ENCODE data around the gene PRKCA.
"Not testable (repeated sequence)": the region's sequence is repeated elsewhere in the genome, so short reads cannot be mapped to it uniquely, and the experiment has no call there.

The PRKCA gene

GRCh38 chr17:66355510-66355909 is 53.1 kb downstream of the PRKCA start:
- DNase-seq: no peak

DNA sequence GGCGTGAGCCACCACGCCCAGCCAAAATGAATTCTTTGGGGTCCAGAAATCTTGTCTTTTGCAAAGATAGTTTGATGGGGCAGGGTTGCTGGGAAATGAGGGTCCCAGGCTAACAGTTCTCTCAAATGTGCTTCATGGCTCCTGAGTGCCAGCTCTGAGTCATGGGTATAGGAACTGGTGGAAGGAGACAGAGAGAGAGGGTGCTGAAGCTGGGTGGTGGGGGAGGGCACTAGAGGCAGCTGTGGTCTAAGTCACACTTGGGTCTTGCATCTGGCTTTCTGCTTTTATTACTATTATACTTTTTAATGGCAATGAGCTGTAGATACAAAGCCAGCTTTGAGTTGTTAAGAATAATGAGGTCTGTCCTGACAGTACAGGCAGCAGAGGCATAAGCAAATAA is 54.6 kb downstream of the PRKCA start:
- DNase-seq: no peak

- DNase-seq: no peak
Observed at GRCh38 chr17:66359351-66359750, 56.9 kb downstream of the PRKCA start.

DNA sequence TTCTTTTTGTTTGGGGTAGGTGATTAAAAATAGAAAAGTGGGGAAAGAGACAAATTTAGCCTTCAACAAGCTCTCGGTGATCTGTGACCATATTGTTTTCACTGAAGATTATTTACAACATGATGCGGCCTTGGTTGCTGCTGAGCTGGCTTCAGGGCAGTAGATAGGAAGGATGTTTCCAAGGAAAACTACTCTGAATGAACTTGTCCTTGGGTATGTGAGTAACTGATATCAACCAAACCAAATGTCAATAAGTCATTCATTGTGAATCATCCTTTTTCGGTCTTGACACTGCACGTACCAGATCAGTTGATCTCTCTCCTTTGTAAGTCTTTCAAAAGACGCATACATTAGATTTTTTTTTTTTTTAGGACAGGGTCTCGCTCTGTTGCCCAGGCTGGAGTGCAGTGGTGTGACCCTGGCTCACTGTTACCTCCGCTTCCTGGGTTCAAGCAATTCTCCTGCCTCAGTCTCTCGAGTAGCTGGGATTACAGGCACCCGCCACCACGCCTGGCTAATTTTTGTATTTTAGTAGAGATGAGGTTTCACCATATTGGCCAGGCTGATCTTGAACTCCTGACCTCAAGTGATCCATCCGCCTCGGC is 58.6 kb downstream of the PRKCA start:
- DNase-seq: not testable (repeated sequence)

DNA sequence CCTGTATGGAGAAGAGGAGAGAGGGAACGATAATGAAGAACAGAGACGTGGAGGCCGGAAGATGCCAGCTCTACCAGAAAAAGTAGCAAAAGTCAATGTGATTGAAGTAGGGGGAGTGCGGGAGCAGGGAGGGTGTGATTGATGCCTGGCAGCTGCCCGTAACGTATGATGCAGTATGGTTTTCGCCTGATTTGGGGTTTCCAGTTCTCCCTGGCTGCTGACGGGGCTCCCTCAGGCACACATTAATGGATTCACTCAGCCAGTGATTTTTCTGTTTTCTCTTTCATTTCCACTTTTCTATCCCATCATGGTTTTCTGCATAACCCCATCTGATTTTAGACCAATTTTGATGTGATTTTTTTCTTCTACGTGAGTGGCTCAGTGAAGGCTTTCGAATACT is 62.1 kb downstream of the PRKCA start:
- DNase-seq: no peak

- no peak for DNase-seq
Observed at GRCh38 chr17:66364990-66365490, 62.6 kb downstream of the PRKCA start.

DNA sequence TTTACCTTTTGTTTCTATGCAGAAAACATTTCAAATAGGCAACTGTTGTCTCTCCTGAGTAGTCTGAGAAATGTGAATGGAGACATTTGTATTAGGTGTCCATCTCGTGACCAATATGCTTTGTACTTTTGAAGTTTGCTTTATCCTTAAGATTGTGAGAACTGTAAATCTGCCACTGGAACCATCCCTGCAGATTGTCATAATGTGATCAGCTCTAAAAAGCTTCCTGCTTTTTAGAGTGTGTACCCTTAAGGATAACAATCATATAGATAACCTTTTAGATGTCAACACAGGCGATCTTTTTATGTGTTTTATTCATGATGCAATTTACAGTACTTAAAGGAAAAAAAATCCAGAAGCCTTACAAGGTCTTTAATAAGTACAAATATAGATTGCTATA is 63.5 kb downstream of the PRKCA start:
- DNase-seq: peak in 2 of 3 experiments; percentile 21 to 71

- no peak for DNase-seq
Observed at GRCh38 chr17:66367107-66367506, 64.7 kb downstream of the PRKCA start.

DNA sequence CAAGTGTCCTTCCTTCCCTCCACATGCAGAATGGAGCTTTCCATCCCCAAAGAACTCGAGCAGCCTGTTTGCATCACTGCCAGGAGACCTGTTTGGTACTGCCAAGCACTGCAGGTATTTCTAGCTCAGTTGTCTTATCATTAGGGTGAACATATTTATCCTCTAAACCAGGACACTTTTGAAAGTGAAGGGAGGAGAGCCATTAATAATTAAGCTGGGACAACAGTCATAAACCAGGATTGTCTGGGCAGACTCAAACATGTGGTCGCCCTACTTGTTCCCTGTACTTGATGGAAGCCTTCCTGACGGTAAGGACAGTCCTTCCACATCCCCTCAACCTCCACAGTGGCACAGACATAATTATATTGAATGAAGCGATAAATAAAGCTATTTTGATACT is 67.4 kb downstream of the PRKCA start:
- DNase-seq: no peak

GRCh38 chr17:66371561-66371960 is 69.1 kb downstream of the PRKCA start:
- DNase-seq: no peak

DNA sequence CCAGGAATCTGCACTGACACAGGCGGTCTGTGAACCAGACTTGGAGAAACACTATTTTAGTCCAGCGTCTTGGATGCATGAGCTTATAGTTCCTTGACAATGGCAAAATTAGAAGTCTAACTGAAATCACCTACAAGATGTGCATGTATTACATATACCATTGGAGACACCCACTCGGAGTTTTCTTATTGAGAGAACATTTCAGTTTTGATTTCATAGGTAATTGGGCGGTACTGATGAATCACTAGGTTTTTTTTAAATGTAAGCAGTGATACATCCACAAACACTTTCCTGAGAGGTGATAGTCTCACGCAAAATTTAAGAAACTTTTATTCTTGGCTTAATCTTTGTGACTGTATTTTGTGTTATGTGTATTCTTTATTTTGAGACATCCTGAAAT is 69.8 kb downstream of the PRKCA start:
- no peak for DNase-seq

- peak in 1 of 3 experiments; percentile 51 for DNase-seq
Observed at GRCh38 chr17:66373079-66373478, 70.7 kb downstream of the PRKCA start.

DNA sequence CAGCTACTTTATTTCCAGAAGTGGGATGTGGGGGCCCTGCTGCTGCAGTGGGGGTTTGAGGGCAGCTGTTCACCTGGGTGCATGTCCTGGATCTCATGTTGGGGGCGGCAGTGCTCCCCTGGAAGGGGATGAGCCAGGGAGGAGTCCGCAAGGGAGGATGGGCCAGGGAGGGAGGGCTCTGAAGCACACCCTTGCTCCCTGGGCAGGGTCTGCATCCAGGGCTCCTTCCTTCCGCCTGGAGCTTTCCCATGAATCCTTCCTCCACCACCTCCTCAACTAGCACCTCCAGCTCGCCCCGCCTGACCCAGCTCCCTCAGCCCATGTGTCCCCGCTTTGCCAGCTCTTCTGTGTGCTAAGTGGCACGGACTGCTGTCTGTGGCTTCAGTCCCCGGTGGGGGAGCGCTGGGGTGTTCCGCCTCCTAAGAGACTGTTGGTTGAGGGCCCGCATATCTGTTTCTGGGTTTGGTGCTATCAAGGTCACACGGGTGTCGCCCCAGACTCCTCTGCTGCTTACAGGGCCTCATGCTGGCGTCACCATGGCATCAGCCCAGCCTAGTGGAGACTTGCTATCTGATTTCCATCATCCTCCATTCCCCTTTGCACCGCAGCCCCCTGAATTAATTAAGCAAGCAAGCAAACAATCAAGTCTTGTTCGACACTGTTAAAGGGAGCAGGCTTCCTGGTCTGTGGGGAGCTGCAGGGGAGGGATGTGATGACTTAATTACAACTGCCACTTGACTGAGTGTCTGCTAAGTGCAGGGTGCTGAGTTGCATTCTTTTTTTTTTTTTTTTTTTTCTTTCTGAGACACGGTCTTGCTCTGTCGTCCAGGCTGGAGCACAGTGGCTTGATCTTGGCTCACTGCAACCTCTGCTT is 71.8 kb downstream of the PRKCA start:
- peak; percentile 75 to 97 (median 85) for DNase-seq

- DNase-seq: peak in 1 of 3 experiments; percentile 46
Observed at GRCh38 chr17:66375121-66375520, 72.7 kb downstream of the PRKCA start.

DNA sequence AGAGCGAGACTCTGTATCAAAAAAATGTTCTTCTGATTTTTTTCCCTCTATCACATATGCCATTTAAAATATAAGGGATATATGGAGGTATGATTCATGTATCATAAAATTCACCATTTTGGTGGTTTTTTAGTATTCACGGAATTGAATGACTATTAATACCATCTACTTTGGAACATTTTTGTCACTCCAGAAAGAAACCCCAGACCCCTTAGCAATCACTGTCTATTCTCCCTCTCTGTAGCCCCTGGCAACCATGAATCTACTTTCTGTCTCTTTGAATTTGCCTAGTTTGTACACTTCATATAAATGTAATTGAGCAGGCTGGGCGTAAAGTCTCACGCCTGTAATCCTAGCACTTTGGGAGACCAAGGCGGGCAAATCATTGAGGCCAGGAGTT is 75.9 kb downstream of the PRKCA start:
- DNase-seq: no peak

DNA sequence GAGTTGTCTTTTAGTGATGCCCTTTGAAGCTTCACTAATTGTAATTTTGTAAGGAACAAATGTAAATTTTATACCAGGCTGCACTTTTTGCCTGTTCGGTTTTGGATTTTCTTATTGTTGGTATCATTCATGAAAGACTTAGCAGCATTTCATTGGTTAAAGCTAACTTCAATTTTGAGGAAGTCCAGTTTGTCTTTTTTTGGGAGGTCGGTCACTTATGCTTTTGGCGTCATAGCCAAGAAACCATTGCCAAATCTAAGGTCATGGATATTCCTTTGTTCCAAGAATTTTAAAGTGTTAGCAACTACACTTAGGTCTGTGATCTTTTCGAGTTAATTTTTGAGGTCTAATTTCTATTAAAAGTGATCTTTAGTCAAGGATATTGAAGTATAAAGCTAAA is 77.1 kb downstream of the PRKCA start:
- no peak for DNase-seq

GRCh38 chr17:66379996-66380395 is 77.6 kb downstream of the PRKCA start:
- DNase-seq: no peak

- no peak for DNase-seq
Observed at GRCh38 chr17:66381701-66382362, 79.4 kb downstream of the PRKCA start.

DNA sequence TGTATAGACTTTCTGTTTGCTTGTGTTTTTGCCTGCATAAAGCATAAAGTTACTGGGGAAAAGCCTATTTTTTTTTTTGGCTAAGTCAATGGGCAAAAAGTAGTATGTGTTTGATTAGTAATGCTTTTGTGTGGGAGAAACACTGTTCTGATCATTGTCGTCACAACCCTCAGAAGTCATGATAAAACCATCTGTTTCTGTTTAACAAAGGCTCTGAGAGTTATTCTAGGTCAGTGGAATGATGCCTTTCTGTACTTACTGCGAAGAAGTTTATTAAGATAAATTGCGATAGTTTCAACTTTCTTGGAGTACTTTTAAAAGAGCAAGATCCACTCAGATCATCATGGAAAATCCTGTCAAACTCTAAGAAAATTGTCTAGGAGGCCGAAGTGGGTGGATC is 80.9 kb downstream of the PRKCA start:
- no peak for DNase-seq

- peak in 1 of 3 experiments; percentile 17 for DNase-seq
Observed at GRCh38 chr17:66386498-66387351, 84.3 kb downstream of the PRKCA start.

DNA sequence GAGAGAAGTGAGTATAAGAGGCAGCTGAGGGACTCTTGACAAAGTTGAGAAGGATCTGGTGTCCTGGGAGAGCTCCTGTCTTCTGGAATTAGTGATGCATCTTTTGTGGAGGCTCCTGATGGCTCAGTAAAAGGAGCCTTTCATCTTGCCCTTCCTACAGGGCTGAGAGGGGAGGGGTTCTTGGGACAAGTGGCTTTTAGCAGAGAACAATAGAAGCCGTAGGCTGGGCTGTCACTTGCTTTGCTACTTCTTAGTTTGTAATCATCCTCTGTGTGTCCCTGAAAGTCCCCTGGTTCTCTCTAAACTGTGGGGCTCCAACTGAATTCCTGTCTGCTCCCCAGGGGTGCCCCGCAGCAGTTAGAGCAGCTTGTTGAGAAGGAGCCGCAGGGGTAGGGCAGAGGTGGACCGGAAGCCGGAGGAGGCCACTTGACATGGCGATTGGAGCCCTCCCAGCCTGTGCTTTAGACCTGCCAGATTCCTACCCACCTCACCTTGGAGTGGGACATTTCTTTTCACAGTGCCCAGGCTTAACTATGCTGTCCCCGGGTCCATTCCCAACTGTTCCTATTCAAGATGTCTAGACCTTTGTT is 85.1 kb downstream of the PRKCA start:
- DNase-seq: peak in 1 of 3 experiments; percentile 29

DNA sequence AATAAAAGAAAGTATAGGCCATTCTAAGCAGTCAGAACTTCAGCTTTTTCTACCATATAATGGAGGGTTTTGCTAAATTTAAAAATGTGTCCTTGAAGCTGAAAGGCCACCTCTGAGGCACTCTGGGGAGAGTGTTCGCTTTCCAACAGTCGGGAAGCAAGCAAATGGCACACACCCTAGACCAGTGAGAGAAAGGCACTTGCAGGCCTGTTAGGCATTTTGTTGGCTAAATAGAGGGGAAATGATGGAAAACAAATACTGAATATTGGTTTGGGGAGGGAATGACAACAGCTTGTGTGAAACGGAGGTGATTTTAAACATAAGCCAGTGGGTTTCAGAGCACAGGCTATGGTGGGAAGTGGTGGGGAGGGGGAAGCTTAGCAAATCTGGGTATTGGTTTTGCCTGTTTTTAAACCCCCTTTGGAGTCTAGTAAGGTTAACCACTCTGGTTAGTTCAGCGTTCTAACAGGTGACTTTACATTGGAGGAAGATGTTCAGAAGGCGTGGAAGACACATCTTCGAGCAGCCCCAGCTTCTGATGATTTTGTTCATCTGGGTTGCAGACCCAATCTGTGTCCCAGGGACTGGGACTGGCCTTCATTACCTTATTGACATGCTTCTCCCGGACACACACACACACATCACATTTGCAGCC is 90.5 kb downstream of the PRKCA start:
- DNase-seq: peak in 1 of 3 experiments; percentile 15

Measured in NCI-H1417 (cell line).